Caco-2 (cell line): ENCODE results near the gene HOTAIR. TPM values are rescaled to one million over a fixed set of nuclear protein-coding genes. Genes with fewer than 3 reads are reported as not detected.
A peak's percentile ranks its signal among the peaks of the same experiment; 100 is the strongest.

ENCODE experiments used
- BruUV-seq: library from RNA; stranded (reverse); fragments of 400-500 nt; replicated peaks from 2 replicates; lab custom pipeline; 2021; lab: Mats Ljungman, UMichigan
- CTCF ChIA-PET: fragments of 300-600 bp; sonication (Branson Sonifier 250); formaldehyde crosslinking; loops from one replicate; lab custom pipeline; 2022; ENCODE audit warnings: antibody characterized with exemption; lab: Charles Lee
- POLR2A ChIA-PET: fragments of 300-600 bp; sonication (Branson Sonifier 250); formaldehyde crosslinking; loops from one replicate; lab custom pipeline; 2022; ENCODE audit warnings: antibody characterized with exemption; lab: Charles Lee
- DNase-seq, 2 experiments: peaks; one replicate each; pipeline versions ENCODE4 v3.0.0 to v3.0.0-alpha.2; 2020 to 2022
- H3K27me3 ChIP-seq: replicated peaks from 2 replicates; pipeline ENCODE4 v1.6.0; 2011; ENCODE audit warnings: low read length; ENCODE audit not compliant: control insufficient read depth, insufficient read depth
- H3K36me3 ChIP-seq: 2 replicates; pipeline ENCODE4 v1.5.1; 2011; ENCODE audit warnings: low read length; ENCODE audit not compliant: control insufficient read depth, insufficient read depth
- H3K4me1 ChIP-seq: fragments of 250-450 bp; sonication (Bioruptor Pico); 2 replicates; pipeline ENCODE4 v1.5.1; 2020; ENCODE audit warnings: mild to moderate bottlenecking
- H3K4me3 ChIP-seq: 2 replicates; pipeline ENCODE4 v1.5.1; 2011; ENCODE audit warnings: low read depth, mild to moderate bottlenecking, control low read depth, low read length
- H3K9me3 ChIP-seq: fragments of 250-450 bp; sonication (Bioruptor Pico); 2 replicates; pipeline ENCODE4 v1.5.1; 2020; ENCODE audit warnings: mild to moderate bottlenecking, moderate library complexity
- H3K27ac Mint-ChIP-seq: one replicate; pipeline ENCODE4 v1.8.0; 2022; ENCODE audit warnings: mixed read lengths; ENCODE audit not compliant: unreplicated experiment
- H3K27me3 Mint-ChIP-seq: one replicate; pipeline ENCODE4 v1.8.0; 2022; ENCODE audit warnings: mixed read lengths; ENCODE audit not compliant: insufficient read depth, unreplicated experiment
- H3K36me3 Mint-ChIP-seq: one replicate; pipeline ENCODE4 v1.8.0; 2022; ENCODE audit warnings: mild to moderate bottlenecking, mixed read lengths; ENCODE audit not compliant: insufficient read depth, unreplicated experiment
- H3K4me1 Mint-ChIP-seq: one replicate; pipeline ENCODE4 v1.8.0; 2022; ENCODE audit warnings: low read depth, mixed read lengths; ENCODE audit not compliant: unreplicated experiment
- H3K4me3 Mint-ChIP-seq: one replicate; pipeline ENCODE4 v1.8.0; 2022; ENCODE audit warnings: mild to moderate bottlenecking, moderate library complexity, mixed read lengths; ENCODE audit not compliant: unreplicated experiment
- H3K9me3 Mint-ChIP-seq: one replicate; pipeline ENCODE4 v1.8.0; 2022; ENCODE audit warnings: mixed read lengths; ENCODE audit not compliant: unreplicated experiment
- intact Hi-C: fragments of 100-400 bp; cut with micrococcal nuclease; formaldehyde crosslinking; loops from one replicate; pipeline ENCODE4 v1.10.0; 2022; ENCODE audit not compliant: unreplicated experiment
- total RNA-seq: library from RNA; stranded (reverse); gene quantifications from 2 replicates; pipeline ENCODE4 v1.2.3, GENCODE V29; 2022
- TF ChIP-seq, protein P1 (sequence below), 2 experiments: fragments of 200-600 bp in 1 of 2; IDR thresholded peaks; 1 replicate in 1 of 2; 2 replicates in 1 of 2; pipeline versions ENCODE4 v1.5.1 to v1.8.0; 2011 to 2022; ENCODE audit warnings: antibody characterized with exemption in 1 of 2, control low read depth in 1 of 2, inconsistent platforms in 1 of 2, low read depth in 1 of 2, low read length in 1 of 2, mild to moderate bottlenecking in 1 of 2, moderate library complexity in 1 of 2; ENCODE audit not compliant: insufficient read depth in 1 of 2, severe bottlenecking in 1 of 2, unreplicated experiment in 1 of 2

Gene HOTAIR
- total RNA-seq, 1 experiment from 2014 or later = 1.9 TPM

DNA sequence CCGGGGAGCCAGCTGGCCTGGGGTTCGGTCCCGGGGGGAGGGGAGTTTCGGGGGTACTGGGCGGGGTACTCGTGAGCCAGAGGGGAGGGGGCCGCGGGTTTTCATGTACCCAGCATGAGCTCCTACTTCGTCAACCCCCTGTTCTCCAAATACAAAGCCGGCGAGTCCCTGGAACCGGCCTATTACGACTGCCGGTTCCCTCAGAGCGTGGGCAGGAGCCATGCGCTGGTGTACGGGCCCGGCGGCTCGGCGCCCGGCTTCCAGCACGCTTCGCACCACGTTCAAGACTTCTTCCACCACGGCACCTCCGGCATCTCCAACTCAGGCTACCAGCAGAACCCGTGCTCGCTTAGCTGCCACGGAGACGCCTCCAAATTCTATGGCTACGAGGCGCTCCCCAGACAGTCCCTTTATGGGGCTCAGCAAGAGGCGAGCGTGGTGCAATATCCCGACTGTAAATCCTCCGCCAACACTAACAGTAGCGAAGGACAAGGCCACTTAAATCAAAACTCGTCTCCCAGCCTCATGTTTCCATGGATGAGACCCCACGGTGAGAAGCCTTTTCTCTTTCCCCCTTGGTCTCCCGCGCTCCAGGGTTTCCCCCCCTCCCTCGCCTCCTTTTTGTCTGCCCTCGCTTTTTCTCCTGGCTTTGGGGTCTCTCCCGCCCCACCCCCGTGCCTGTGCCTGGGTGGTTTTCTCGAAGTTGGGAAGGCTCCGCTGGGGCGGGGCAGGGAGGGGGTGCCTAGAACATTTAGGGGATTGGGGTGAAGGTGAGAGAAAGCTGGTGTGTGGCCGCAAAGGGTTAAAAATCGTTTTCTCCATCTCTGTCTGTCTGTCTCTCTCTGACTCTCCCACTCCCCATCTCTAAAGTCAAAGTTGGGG is 34.7 kb upstream of the HOTAIR start:
- peak overlapping the region; percentile 60 for H3K4me3 Mint-ChIP-seq

GRCh38 chr12:54008260-54008552 is 33.5 kb upstream of the HOTAIR start:
- H3K4me1 Mint-ChIP-seq = peaks cover 26% of the 10 kb centered on the region
- peak overlapping the region; percentile 60 for H3K4me3 Mint-ChIP-seq
- H3K27ac Mint-ChIP-seq = no peak overlapping the region
- H3K27me3 ChIP-seq = no peaks in the 10 kb centered on the region
- H3K4me1 ChIP-seq = peaks cover 53% of the 10 kb centered on the region
- H3K9me3 Mint-ChIP-seq = no peaks in the 10 kb centered on the region
- POLR2A ChIA-PET = interaction anchor here (1.0 to 1.8 kb wide), 2 partner anchors 9 to 272 kb away, joined by 3 to 22 read pairs; partner anchors contain the start of genes CBX5 and HNRNPA1
- TF ChIP-seq, protein P1, sequence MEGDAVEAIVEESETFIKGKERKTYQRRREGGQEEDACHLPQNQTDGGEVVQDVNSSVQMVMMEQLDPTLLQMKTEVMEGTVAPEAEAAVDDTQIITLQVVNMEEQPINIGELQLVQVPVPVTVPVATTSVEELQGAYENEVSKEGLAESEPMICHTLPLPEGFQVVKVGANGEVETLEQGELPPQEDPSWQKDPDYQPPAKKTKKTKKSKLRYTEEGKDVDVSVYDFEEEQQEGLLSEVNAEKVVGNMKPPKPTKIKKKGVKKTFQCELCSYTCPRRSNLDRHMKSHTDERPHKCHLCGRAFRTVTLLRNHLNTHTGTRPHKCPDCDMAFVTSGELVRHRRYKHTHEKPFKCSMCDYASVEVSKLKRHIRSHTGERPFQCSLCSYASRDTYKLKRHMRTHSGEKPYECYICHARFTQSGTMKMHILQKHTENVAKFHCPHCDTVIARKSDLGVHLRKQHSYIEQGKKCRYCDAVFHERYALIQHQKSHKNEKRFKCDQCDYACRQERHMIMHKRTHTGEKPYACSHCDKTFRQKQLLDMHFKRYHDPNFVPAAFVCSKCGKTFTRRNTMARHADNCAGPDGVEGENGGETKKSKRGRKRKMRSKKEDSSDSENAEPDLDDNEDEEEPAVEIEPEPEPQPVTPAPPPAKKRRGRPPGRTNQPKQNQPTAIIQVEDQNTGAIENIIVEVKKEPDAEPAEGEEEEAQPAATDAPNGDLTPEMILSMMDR (IDR thresholded peaks at IDR 0.05; ENCODE audit: insufficient read depth in 1 of 2, low read depth in 1 of 2, low read length in 1 of 2, severe bottlenecking in 1 of 2, unreplicated experiment in 1 of 2) = no peak
- BruUV-seq = no TSS peak
- CTCF ChIA-PET = interaction anchor here (1.0 to 5.3 kb wide), 10 partner anchors 8 to 283 kb away, joined by 3 to 84 read pairs (median 8); partner anchors contain the start of genes HOXC6 and HOXC9
- no peaks in the 10 kb centered on the region for H3K9me3 ChIP-seq
- H3K36me3 Mint-ChIP-seq = peaks cover 6% of the 10 kb centered on the region
- no peaks in the 10 kb centered on the region for H3K27me3 Mint-ChIP-seq
- no peak overlapping the region for H3K4me3 ChIP-seq
- DNase-seq = no peak
- no peaks in the 10 kb centered on the region; the same call in 1 of the 2 replicates for H3K36me3 ChIP-seq
- intact Hi-C loops = no loop called here

More for the DNA sequence above, 34.7 kb upstream of the HOTAIR start:
- Mint-ChIP-seq H3K27me3 (no peaks in the 10 kb centered on the region), H3K4me1 (peaks cover 30% of the 10 kb centered on the region), H3K9me3 (no peaks in the 10 kb centered on the region), H3K36me3 (peaks cover 6% of the 10 kb centered on the region), H3K27ac (peak overlapping the region; percentile 81)
- Histone ChIP-seq H3K36me3 (no peaks in the 10 kb centered on the region; the same call in 1 of the 2 replicates), H3K4me1 (peaks cover 59% of the 10 kb centered on the region), H3K27me3 (no peaks in the 10 kb centered on the region), H3K9me3 (no peaks in the 10 kb centered on the region), H3K4me3 (peak overlapping the region; percentile 63)
- DNase-seq = no peak
- intact Hi-C loops = no loop called here
- TF ChIP-seq, protein P1 (IDR thresholded peaks at IDR 0.05; ENCODE audit: insufficient read depth in 1 of 2, low read depth in 1 of 2, low read length in 1 of 2, severe bottlenecking in 1 of 2, unreplicated experiment in 1 of 2) = no peak
- ChIA-PET POLR2A (interaction anchor here (0.5 to 1.8 kb wide), 10 partner anchors 8 to 1672 kb away, joined by 3 to 22 read pairs (median 4); partner anchors contain the start of genes CBX5, COPZ1, HNRNPA1 and SMUG1), CTCF (interaction anchor here (0.6 to 5.3 kb wide), 27 partner anchors 8 to 277 kb away, joined by 3 to 84 read pairs (median 4); partner anchors contain the start of genes HOXC10, HOXC4, HOXC5 and HOXC6)
- TSS peak; percentile 36 for BruUV-seq

DNA sequence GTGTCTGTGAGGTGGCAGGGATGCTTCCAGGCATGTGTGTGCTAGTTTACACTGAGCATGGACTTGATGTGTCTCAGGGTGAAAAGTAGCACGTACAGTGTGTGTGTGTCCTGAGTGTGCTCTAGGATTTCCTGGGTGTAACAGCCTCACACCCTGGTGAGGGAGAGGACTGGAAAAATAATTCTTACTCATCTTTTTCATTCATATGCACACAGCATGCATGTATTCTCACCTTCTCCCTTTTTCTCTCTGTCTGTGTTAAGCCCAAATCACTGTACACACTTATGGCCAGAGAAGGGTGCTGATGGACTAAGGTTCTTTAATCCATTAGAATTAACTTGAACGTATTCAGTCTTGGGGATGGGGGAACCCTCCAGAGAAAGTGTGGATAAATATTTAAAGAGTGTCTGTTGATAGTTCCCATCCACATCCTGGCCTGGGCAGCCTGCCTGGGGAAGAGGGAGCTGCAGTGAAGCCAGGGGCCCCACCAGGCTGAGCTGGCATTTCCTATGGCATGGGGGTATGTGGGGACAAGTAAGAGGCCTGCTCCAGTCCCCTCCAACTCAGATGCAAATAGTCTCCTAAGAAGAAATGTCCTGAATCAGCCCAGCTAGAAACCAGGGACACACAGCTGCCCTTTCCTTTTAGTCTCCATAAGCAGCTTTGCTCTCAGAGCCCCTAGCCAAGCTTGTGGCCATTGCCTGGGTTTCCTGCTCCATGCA is 32.9 kb upstream of the HOTAIR start:
- H3K9me3 ChIP-seq = no peaks in the 10 kb centered on the region
- Mint-ChIP-seq H3K36me3 (peaks cover 6% of the 10 kb centered on the region), H3K4me3 (peak overlapping the region; percentile 87), H3K27me3 (no peaks in the 10 kb centered on the region), H3K9me3 (no peaks in the 10 kb centered on the region), H3K27ac (no peak overlapping the region), H3K4me1 (peaks cover 21% of the 10 kb centered on the region)
- DNase-seq = no peak
- no peaks in the 10 kb centered on the region for H3K27me3 ChIP-seq
- no peaks in the 10 kb centered on the region for H3K36me3 ChIP-seq
- CTCF ChIA-PET = interaction anchor here (0.8 to 5.3 kb wide), 12 partner anchors 9 to 283 kb away, joined by 3 to 84 read pairs (median 6); partner anchors contain the start of genes HOXC6 and SMUG1
- POLR2A ChIA-PET = interaction anchor here (1.0 to 2.1 kb wide), 3 partner anchors 9 to 184 kb away, joined by 10 to 25 read pairs (median 22); no protein-coding TSS in a partner anchor
- intact Hi-C loops = no loop called here
- TF ChIP-seq, protein P1 (IDR thresholded peaks at IDR 0.05; ENCODE audit: insufficient read depth in 1 of 2, low read depth in 1 of 2, low read length in 1 of 2, severe bottlenecking in 1 of 2, unreplicated experiment in 1 of 2) = no peak
- H3K4me3 ChIP-seq = no peak overlapping the region
- peaks cover 48% of the 10 kb centered on the region for H3K4me1 ChIP-seq
- BruUV-seq = no TSS peak
